Upper lobe of left lung (tissue), 6 donors: ENCODE measurements around the gene THNSL1. TPM values are rescaled to one million over a fixed set of nuclear protein-coding genes. Genes with fewer than 3 reads are reported as not detected.

Experiments used
- ATAC-seq, 2 donors: fragments of 200-7000 bp; cut with Tn5 transposase; one replicate each; pipeline ENCODE4 v1.9.1; 2022; ENCODE audit warnings: mild to moderate bottlenecking in 2 of 2, moderate library complexity in 2 of 2; ENCODE audit not compliant: low FRiP score in 2 of 2
- DNase-seq, 2 donors: peaks; one replicate each; pipeline ENCODE4 v3.0.0-alpha.2; 2019 to 2020
- H3K27ac ChIP-seq, 4 donors: fragments of 200-600 bp; sonication (generic); one replicate each; pipeline ENCODE4 v1.5.1; 2016 to 2019
- H3K27me3 ChIP-seq, 4 donors: fragments of 200-600 bp; sonication (generic); one replicate each; pipeline ENCODE4 v1.5.1; 2017 to 2019
- H3K36me3 ChIP-seq, 4 donors: fragments of 200-600 bp; sonication (generic); one replicate each; pipeline ENCODE4 v1.5.1; 2016 to 2019
- H3K4me1 ChIP-seq, 4 donors: fragments of 200-600 bp; sonication (generic); one replicate each; pipeline ENCODE4 v1.5.1; 2018 to 2019
- H3K4me3 ChIP-seq, 4 donors: fragments of 200-600 bp; sonication (generic); one replicate each; pipeline ENCODE4 v1.5.1; 2017 to 2019; ENCODE audit warnings: mild to moderate bottlenecking in 2 of 4, moderate library complexity in 1 of 4
- H3K9me3 ChIP-seq, 4 donors: fragments of 200-600 bp; sonication (generic); one replicate each; pipeline ENCODE4 v1.5.1; 2018 to 2019
- CTCF ChIP-seq, 6 experiments: fragments of 450-650 bp in 4 of 6; fragments of 200-600 bp in 2 of 6; sonication (generic) in 2 of 6; IDR thresholded peaks; one replicate each; pipeline ENCODE4 v1.5.1; 2016 to 2019; ENCODE audit warnings: antibody characterized with exemption in 6 of 6
- EP300 ChIP-seq, 4 donors: sonication (generic); formaldehyde crosslinking; IDR thresholded peaks; one replicate each; pipeline ENCODE4 v1.5.1; 2017; ENCODE audit warnings: antibody characterized with exemption in 4 of 4, control low read depth in 2 of 4
- POLR2A ChIP-seq, 4 donors: fragments of 450-650 bp; IDR thresholded peaks; one replicate each; pipeline ENCODE4 v1.5.1; 2016 to 2017; ENCODE audit warnings: antibody characterized with exemption in 4 of 4, mild to moderate bottlenecking in 2 of 4
- POLR2AphosphoS5 ChIP-seq, 2 donors: sonication (generic); formaldehyde crosslinking; IDR thresholded peaks; one replicate each; pipeline ENCODE4 v1.5.1; 2017; ENCODE audit warnings: antibody characterized with exemption in 2 of 2
- WGBS, 2 donors: methylation state at CpG; one replicate each; pipeline ENCODE4 v1.1.5; 2017 to 2018; 5-methylcytosine and 5-hydroxymethylcytosine counted together
- total RNA-seq, 6 donors: library from RNA; depleted of rRNA in 4 of 6; stranded (reverse); fragments of >200 nt in 4 of 6; gene quantifications; one replicate each; pipeline versions ENCODE4 v1.1.0 to v1.2.1, GENCODE V29; 2016 to 2021
- donor health status: DM: no; HTN: no; CAD: no; lungs with moderate emphysema.
- donor health status: DM: no; HTN: yes; CAD: no; lungs with severe emphysema.

THNSL1 gene
- total RNA-seq, 6 donors from 2014 or later: 0.78 to 3.2 (median 2.8) TPM

GRCh38 chr10:25071227-25071626, 54.8 kb downstream of the THNSL1 start:
- Histone ChIP-seq H3K27me3 (no peaks in the 10 kb centered on the region), H3K36me3 (no peaks in the 10 kb centered on the region), H3K27ac (no peak overlapping the region), H3K4me3 (no peak overlapping the region), H3K4me1 (no peaks in the 10 kb centered on the region), H3K9me3 (no peaks in the 10 kb centered on the region)
- 96 to 100% methylated on average over 1 of the region's 1 CpG for WGBS, 2 donors
- TF ChIP-seq POLR2AphosphoS5 (IDR thresholded peaks at IDR 0.05) (no peak), CTCF (IDR thresholded peaks at IDR 0.05) (no peak), EP300 (IDR thresholded peaks at IDR 0.05) (no peak)
- no peak for DNase-seq
- ATAC-seq: no peak

- Histone ChIP-seq H3K36me3 (no peaks in the 10 kb centered on the region), H3K27ac (no peak overlapping the region), H3K27me3 (no peaks in the 10 kb centered on the region), H3K4me3 (no peak overlapping the region), H3K9me3 (no peaks in the 10 kb centered on the region), H3K4me1 (no peaks in the 10 kb centered on the region)
- TF ChIP-seq POLR2A (IDR thresholded peaks at IDR 0.05): no peak
- TF ChIP-seq CTCF (IDR thresholded peaks at IDR 0.05): no peak
- TF ChIP-seq POLR2AphosphoS5 (IDR thresholded peaks at IDR 0.05): no peak
- TF ChIP-seq EP300 (IDR thresholded peaks at IDR 0.05): no peak
- WGBS, 2 donors: 56 to 67% methylated on average over 2 of the region's 2 CpGs
- ATAC-seq (no peak), DNase-seq (no peak)
These were observed 56.4 kb downstream of the THNSL1 start for GRCh38 chr10:25072786-25073185.

GRCh38 chr10:25075825-25076224, 59.4 kb downstream of the THNSL1 start:
- 84 to 85% methylated on average over 4 of the region's 4 CpGs for WGBS, 2 donors
- Histone ChIP-seq H3K27ac (no peak overlapping the region), H3K27me3 (no peaks in the 10 kb centered on the region), H3K4me1 (peaks cover 0 to 4% (median 2%) of the 10 kb centered on the region in 4 donors), H3K4me3 (no peak overlapping the region), H3K9me3 (no peaks in the 10 kb centered on the region), H3K36me3 (no peaks in the 10 kb centered on the region)
- no peak for TF ChIP-seq POLR2A (IDR thresholded peaks at IDR 0.05)
- no peak for TF ChIP-seq CTCF (IDR thresholded peaks at IDR 0.05)
- TF ChIP-seq EP300 (IDR thresholded peaks at IDR 0.05): no peak
- ATAC-seq: no peak
- DNase-seq: no peak

Other genes starting within 250 kb of the THNSL1 start
- 1 to 10 TPM in 5 of 6 donors, under 1 TPM in 1; 0.91 to 3.9 (median 2.3) TPM for gene PRTFDC1, start 64.0 kb upstream of the THNSL1 start, total RNA-seq
- 10 to 100 TPM in 2 of 6 donors, 1 to 10 TPM in 2, under 1 TPM in 2; 0.31 to 18.1 (median 4.0) TPM for gene ENKUR, start 454 bp upstream of the THNSL1 start, total RNA-seq
- under 1 TPM in 2 of 6 donors, not detected in 4; 0.03 to 0.09 TPM for gene GPR158, start 158.4 kb downstream of the THNSL1 start, total RNA-seq